ENCODE data around the gene ZBTB25. TPM values are rescaled to one million over a fixed set of nuclear protein-coding genes. Genes with fewer than 3 reads are reported as not detected.

ZBTB25 gene
- total RNA-seq = 10 to 100 TPM in 1 of 5 donors, 1 to 10 TPM in 4; 2.3 to 10.1 (median 5.4) TPM
- 1 to 10 TPM; 2.4 to 2.9 (median 2.6) TPM for polyA plus RNA-seq
- long read RNA-seq, donor 1 = 0 reads
- long read RNA-seq, donor 2 = 0 reads
- long read RNA-seq, donor 3 = 0 reads
- long read RNA-seq, donor 4 = 0 reads
- long read RNA-seq, donor 5, full-length matches to known transcripts = 3 of 3 reads
- long read RNA-seq, donor 5, partial matches to known transcripts = 0 of 3 reads
- long read RNA-seq, donor 5, other reads (novel, unspliced or antisense) = 0 of 3 reads
- long read RNA-seq, donor 6, full-length matches to known transcripts = 1 of 6 reads
- long read RNA-seq, donor 6, partial matches to known transcripts = 5 of 6 reads
- long read RNA-seq, donor 6, other reads (novel, unspliced or antisense) = 0 of 6 reads
- long read RNA-seq, donor 7 = 0 reads
- long read RNA-seq, donor 8 = 0 reads
- long read RNA-seq, donor 9, full-length matches to known transcripts = 1 of 1 reads
- long read RNA-seq, donor 9, partial matches to known transcripts = 0 of 1 reads
- long read RNA-seq, donor 9, other reads (novel, unspliced or antisense) = 0 of 1 reads
- long read RNA-seq, donor 10 = 0 reads

- Histone ChIP-seq H3K9me3 (no peaks in the 10 kb centered on the region), H3K36me3 (peaks cover 0 to 5% (median 0%) of the 10 kb centered on the region in 4 donors), H3K27ac (peak within 1 kb of the TSS; percentile 93 to 100 (median 99)), H3K27me3 (no peaks in the 10 kb centered on the region), H3K4me3 (peak within 1 kb of the TSS; percentile 60 to 88 (median 72)), H3K4me1 (peaks cover 47 to 71% (median 60%) of the 10 kb centered on the region in 4 donors)
- intact Hi-C loops (cut with DNase I; ENCODE audit: low total_unique reads) = no loop called here
- WGBS, 5 donors = 0 to 1% (median 0%) methylated on average over 38 to 87 of the region's 87 CpGs
- TF ChIP-seq POLR2AphosphoS5 (IDR thresholded peaks at IDR 0.05) (peak in 2 of 3 donors; percentile 86 to 89), POLR2A (IDR thresholded peaks at IDR 0.05) (no peak), CTCF (IDR thresholded peaks at IDR 0.05) (no peak), EP300 (IDR thresholded peaks at IDR 0.05) (no peak)
- peak; percentile 89 to 98 for DNase-seq
Observed at GRCh38 chr14:64503434-64504309, at the start of gene ZBTB25. TSS of gene ZBTB25 (minus strand) at chr14:64503838. CDS start at chr14:64490533, 13,305 bp downstream.

- peak in 1 of 2 donors; percentile 12 for DNase-seq
Observed at GRCh38 chr14:64550621-64551333, 47.1 kb upstream of the ZBTB25 start.

GRCh38 chr14:64549791-64550620 is 46.4 kb upstream of the ZBTB25 start, which contains the start of gene PPP1R36:
TSS of gene PPP1R36 (plus strand) at chr14:64549961. CDS start at chr14:64549998, 37 bp downstream.
- Histone ChIP-seq H3K4me1 (peaks cover 0 to 26% (median 12%) of the 10 kb centered on the region in 4 donors), H3K4me3 (peak within 1 kb of the TSS; percentile 42 to 62 (median 47)), H3K27me3 (peaks cover 0 to 8% (median 8%) of the 10 kb centered on the region in 3 donors), H3K27ac (peak within 1 kb of the TSS; percentile 70 to 84 (median 81)), H3K36me3 (no peaks in the 10 kb centered on the region), H3K9me3 (no peaks in the 10 kb centered on the region)
- 5 to 19% (median 7%) methylated on average over 29 to 54 of the region's 54 CpGs for WGBS, 5 donors
- intact Hi-C loops (cut with DNase I; ENCODE audit: low total_unique reads) = loop anchor here (10.0 kb wide), 1 partner anchor 85 kb away; no protein-coding TSS in a partner anchor
- peak; percentile 69 to 89 for DNase-seq
- TF ChIP-seq POLR2A (IDR thresholded peaks at IDR 0.05) = no peak
- TF ChIP-seq CTCF (IDR thresholded peaks at IDR 0.05) = no peak
- peak in 2 of 3 donors; percentile 24 to 43 for TF ChIP-seq POLR2AphosphoS5 (IDR thresholded peaks at IDR 0.05)
- no peak for TF ChIP-seq EP300 (IDR thresholded peaks at IDR 0.05)

More at GRCh38 chr14:64550621-64551333, 47.1 kb upstream of the ZBTB25 start:
- Histone ChIP-seq H3K27ac (peak overlapping the region; percentile 70 to 84 (median 81)), H3K36me3 (no peaks in the 10 kb centered on the region), H3K27me3 (peaks cover 0 to 8% (median 8%) of the 10 kb centered on the region in 3 donors), H3K4me1 (peaks cover 0 to 23% (median 12%) of the 10 kb centered on the region in 4 donors), H3K9me3 (no peaks in the 10 kb centered on the region), H3K4me3 (peak overlapping the region; percentile 42 to 62 (median 47))
- 40 to 48% (median 43%) methylated on average over 7 of the region's 7 CpGs for WGBS, 5 donors
- intact Hi-C loops (cut with DNase I; ENCODE audit: low total_unique reads) = loop anchor here (10.0 kb wide), 1 partner anchor 84 kb away; no protein-coding TSS in a partner anchor
- TF ChIP-seq POLR2AphosphoS5 (IDR thresholded peaks at IDR 0.05) = no peak
- TF ChIP-seq CTCF (IDR thresholded peaks at IDR 0.05) = no peak
- TF ChIP-seq EP300 (IDR thresholded peaks at IDR 0.05) = no peak
- TF ChIP-seq POLR2A (IDR thresholded peaks at IDR 0.05) = no peak
